GM23338 (cell line): ENCODE data around the gene HHAT. TPM values are rescaled to one million over a fixed set of nuclear protein-coding genes. Genes with fewer than 3 reads are reported as not detected.

ENCODE experiments used
- ATAC-seq: fragments of 200-7000 bp; cut with Tn5 transposase; 3 replicates; pipeline ENCODE4 v1.9.1; 2020
- DNase-seq: peaks from one replicate; pipeline ENCODE4 v3.0.0-alpha.2; 2015; ENCODE audit warnings: low spot score
- H2AFZ ChIP-seq: fragments of 200-600 bp; sonication (generic); 2 replicates; pipeline ENCODE4 v1.8.0; 2016; ENCODE audit warnings: antibody characterized with exemption, mild to moderate bottlenecking, moderate library complexity
- H3F3A ChIP-seq: fragments of 200-600 bp; sonication (generic); replicated peaks from 2 replicates; pipeline ENCODE4 v1.8.0; 2017; ENCODE audit warnings: antibody characterized with exemption, mixed run types, low read depth
- H3K27ac ChIP-seq: fragments of 200-600 bp; sonication (generic); 2 replicates; pipeline ENCODE4 v1.6.1; 2016; ENCODE audit warnings: low read depth
- H3K27me3 ChIP-seq: fragments of 200-600 bp; sonication (generic); 2 replicates; pipeline ENCODE4 v1.8.0; 2016; ENCODE audit warnings: mild to moderate bottlenecking, mixed run types, moderate library complexity; ENCODE audit not compliant: insufficient read depth
- H3K36me3 ChIP-seq: fragments of 200-600 bp; sonication (generic); 2 replicates; pipeline ENCODE4 v1.8.0; 2016; ENCODE audit warnings: mild to moderate bottlenecking; ENCODE audit not compliant: insufficient read depth
- H3K4me1 ChIP-seq: fragments of 200-600 bp; sonication (generic); 2 replicates; pipeline ENCODE4 v1.8.0; 2016; ENCODE audit warnings: mild to moderate bottlenecking, moderate library complexity; ENCODE audit not compliant: insufficient read depth
- H3K4me2 ChIP-seq: fragments of 200-600 bp; sonication (generic); 2 replicates; pipeline ENCODE4 v1.7.1; 2017; ENCODE audit warnings: mixed run types
- H3K4me3 ChIP-seq: fragments of 200-600 bp; sonication (generic); 2 replicates; pipeline ENCODE4 v1.6.1; 2016; ENCODE audit warnings: mixed run types
- H3K79me2 ChIP-seq: fragments of 200-600 bp; sonication (generic); replicated peaks from 2 replicates; pipeline ENCODE4 v1.8.0; 2017; ENCODE audit warnings: mild to moderate bottlenecking; ENCODE audit not compliant: insufficient read depth
- H3K9me2 ChIP-seq: fragments of 200-600 bp; sonication (generic); 2 replicates; pipeline ENCODE4 v1.8.0; 2017; ENCODE audit not compliant: insufficient read depth
- H4K20me1 ChIP-seq: fragments of 200-600 bp; sonication (generic); replicated peaks from 2 replicates; pipeline ENCODE4 v1.8.0; 2017; ENCODE audit warnings: mild to moderate bottlenecking; ENCODE audit not compliant: insufficient read depth
- H3K27ac Mint-ChIP-seq: 2 replicates; pipeline ENCODE4 v1.8.0; 2020; ENCODE audit warnings: inconsistent platforms, mild to moderate bottlenecking, moderate library complexity, mixed read lengths
- H3K27me3 Mint-ChIP-seq: 3 replicates; pipeline ENCODE4 v1.8.0; 2022; ENCODE audit warnings: low read depth, mild to moderate bottlenecking, moderate library complexity, mixed read lengths, inconsistent platforms; ENCODE audit not compliant: insufficient read depth, poor library complexity
- H3K36me3 Mint-ChIP-seq: 3 replicates; pipeline ENCODE4 v1.8.0; 2021; ENCODE audit warnings: low read depth, mild to moderate bottlenecking, inconsistent platforms, moderate library complexity, mixed read lengths
- H3K4me1 Mint-ChIP-seq: 3 replicates; pipeline ENCODE4 v1.8.0; 2020; ENCODE audit warnings: mild to moderate bottlenecking, inconsistent platforms, mixed read lengths
- H3K4me3 Mint-ChIP-seq: 3 replicates; pipeline ENCODE4 v1.8.0; 2021; ENCODE audit warnings: moderate library complexity, mild to moderate bottlenecking, inconsistent platforms, mixed read lengths
- H3K9me3 Mint-ChIP-seq: 3 replicates; pipeline ENCODE4 v1.8.0; 2020; ENCODE audit warnings: moderate library complexity, mild to moderate bottlenecking, inconsistent platforms, mixed read lengths
- CREB1 ChIP-seq: fragments of 250-450 bp; sonication (Bioruptor Pico); IDR thresholded peaks from 2 replicates; pipeline ENCODE4 v1.5.0; 2020; ENCODE audit warnings: low read depth, mild to moderate bottlenecking, moderate library complexity
- CTCF ChIP-seq, 2 experiments: fragments of 200-600 bp in 1 of 2; sonication (generic) in 1 of 2; conservative IDR thresholded peaks; 2 replicates each; pipeline versions ENCODE4 v1.5.1 to v1.6.1; 2016 to 2017; ENCODE audit warnings: antibody characterized with exemption in 2 of 2, low read depth in 2 of 2, mild to moderate bottlenecking in 2 of 2, moderate library complexity in 1 of 2
- EZH2 ChIP-seq: fragments of 200-600 bp; sonication (generic); IDR thresholded peaks from one replicate; pipeline ENCODE4 v1.8.0; 2017; ENCODE audit warnings: antibody characterized with exemption, mild to moderate bottlenecking, low read depth; ENCODE audit not compliant: unreplicated experiment
- EZH2phosphoT487 ChIP-seq: fragments of 200-600 bp; sonication (generic); IDR thresholded peaks from one replicate; pipeline ENCODE4 v1.8.1; 2018; ENCODE audit warnings: antibody characterized with exemption; ENCODE audit not compliant: unreplicated experiment
- NANOG ChIP-seq: IDR thresholded peaks from 2 replicates; pipeline ENCODE4 v1.6.1; 2016; ENCODE audit warnings: antibody characterized with exemption, borderline replicate concordance
- POLR2AphosphoS5 ChIP-seq: IDR thresholded peaks from 2 replicates; pipeline ENCODE4 v1.6.1; 2016; ENCODE audit warnings: antibody characterized with exemption, low read depth
- REST ChIP-seq: IDR thresholded peaks from one replicate; pipeline ENCODE4 v1.6.1; 2018; ENCODE audit warnings: antibody characterized with exemption; ENCODE audit not compliant: unreplicated experiment
- STAT1 ChIP-seq: IDR thresholded peaks from one replicate; pipeline ENCODE4 v1.6.1; 2016; ENCODE audit warnings: antibody characterized with exemption; ENCODE audit not compliant: unreplicated experiment
- ZNF114 ChIP-seq: fragments of 250-450 bp; sonication (Bioruptor Pico); IDR thresholded peaks from 2 replicates; pipeline ENCODE4 v1.5.0; 2020; ENCODE audit warnings: mild to moderate bottlenecking, moderate library complexity
- ZNF331 ChIP-seq: fragments of 250-450 bp; sonication (Bioruptor Pico); IDR thresholded peaks from 2 replicates; pipeline ENCODE4 v1.5.0; 2020; ENCODE audit warnings: low read depth, mild to moderate bottlenecking, moderate library complexity
- ZNF462 ChIP-seq: fragments of 250-450 bp; sonication (Bioruptor Pico); IDR thresholded peaks from 2 replicates; pipeline ENCODE4 v1.5.0; 2020; ENCODE audit warnings: mild to moderate bottlenecking, moderate library complexity
- polyA plus RNA-seq: library from polyadenylated mRNA; unstranded; fragments of >200 nt; fragmentation: Nextera tagmentation; extraction: Ambion mirVana; gene quantifications from 2 replicates; pipeline ENCODE4 v1.2.1, GENCODE V29; 2016
- total RNA-seq: library from RNA; depleted of rRNA; stranded (reverse); fragments of >200 nt; shearing (Covaris generic); gene quantifications from 2 replicates; pipeline ENCODE4 v1.2.3, GENCODE V29; 2014

Gene HHAT
- total and polyA plus RNA-seq, 2 experiments from 2014 or later: 0.11 to 0.66 TPM

GRCh38 chr1:210587566-210587965 is 258.9 kb downstream of the HHAT start:
- H3K27me3 Mint-ChIP-seq: peaks cover 6% of the 10 kb centered on the region

GRCh38 chr1:210588357-210588756 is 259.7 kb downstream of the HHAT start:
- no peak overlapping the region for H3K4me3 Mint-ChIP-seq
- Histone ChIP-seq H3K27ac (no peak overlapping the region), H2AFZ (no peak overlapping the region), H3K4me1 (no peaks in the 10 kb centered on the region), H3K4me2 (no peak overlapping the region), H3K27me3 (no peaks in the 10 kb centered on the region), H4K20me1 (no peaks in the 10 kb centered on the region), H3K4me3 (no peak overlapping the region), H3K36me3 (no peaks in the 10 kb centered on the region), H3K9me2 (0 out of 2 replicates have a peak, but pooled peaks cover 3% of the 10 kb centered on the region), H3F3A (no peaks in the 10 kb centered on the region), H3K79me2 (no peaks in the 10 kb centered on the region)
- DNase-seq (no peak), ATAC-seq (no peak)
- H3K9me3 Mint-ChIP-seq: peaks cover 10% of the 10 kb centered on the region
- no peak overlapping the region for H3K27ac Mint-ChIP-seq
- no peaks in the 10 kb centered on the region for H3K4me1 Mint-ChIP-seq
- 0 out of 3 replicates have a peak, but pooled peaks cover 3% of the 10 kb centered on the region for H3K36me3 Mint-ChIP-seq
- peaks cover 6% of the 10 kb centered on the region for H3K27me3 Mint-ChIP-seq
- TF ChIP-seq POLR2AphosphoS5 (no peak), ZNF462 (no peak), EZH2phosphoT487 (no peak), ZNF331 (CRISPR knock-in tag) (no peak), ZNF114 (no peak), CTCF (conservative IDR thresholded peaks at IDR 0.05; ENCODE audit: low read depth in 2 of 2) (no peak), NANOG (no peak), EZH2 (no peak), CREB1 (CRISPR knock-in tag) (no peak), REST (no peak)

More at GRCh38 chr1:210587566-210587965, 258.9 kb downstream of the HHAT start:
- H2AFZ ChIP-seq: no peak overlapping the region
- Mint-ChIP-seq H3K4me3 (no peak overlapping the region), H3K36me3 (0 out of 3 replicates have a peak, but pooled peaks cover 3% of the 10 kb centered on the region), H3K4me1 (no peaks in the 10 kb centered on the region), H3K27ac (no peak overlapping the region), H3K9me3 (peaks cover 10% of the 10 kb centered on the region)
- no peak overlapping the region for H3K27ac ChIP-seq
- no peaks in the 10 kb centered on the region for H3K27me3 ChIP-seq
- H3K4me1 ChIP-seq: no peaks in the 10 kb centered on the region
- H3F3A ChIP-seq: no peaks in the 10 kb centered on the region
- no peaks in the 10 kb centered on the region for H3K36me3 ChIP-seq
- DNase-seq: peak; percentile 12
- no peaks in the 10 kb centered on the region for H4K20me1 ChIP-seq
- no peak overlapping the region for H3K4me3 ChIP-seq
- no peak for TF ChIP-seq POLR2AphosphoS5
- no peak for TF ChIP-seq NANOG
- no peak for TF ChIP-seq STAT1
- 0 out of 2 replicates have a peak, but pooled peaks cover 3% of the 10 kb centered on the region for H3K9me2 ChIP-seq
- no peak for ATAC-seq
- no peaks in the 10 kb centered on the region for H3K79me2 ChIP-seq
- H3K4me2 ChIP-seq: no peak overlapping the region
